SKM-1 (cell line): ENCODE measurements around the gene LYPD6.

Experiments used
- DNase-seq: peaks from one replicate; lab custom pipeline; 2025; ENCODE audit not compliant: unreplicated experiment; lab: John Stamatoyannopoulos, UW

The LYPD6 gene

GRCh38 chr2:149346272-149346671, 15.9 kb downstream of the LYPD6 start:
- DNase-seq, result no peak

GRCh38 chr2:149348291-149348690, 17.9 kb downstream of the LYPD6 start:
- no peak for DNase-seq

DNA sequence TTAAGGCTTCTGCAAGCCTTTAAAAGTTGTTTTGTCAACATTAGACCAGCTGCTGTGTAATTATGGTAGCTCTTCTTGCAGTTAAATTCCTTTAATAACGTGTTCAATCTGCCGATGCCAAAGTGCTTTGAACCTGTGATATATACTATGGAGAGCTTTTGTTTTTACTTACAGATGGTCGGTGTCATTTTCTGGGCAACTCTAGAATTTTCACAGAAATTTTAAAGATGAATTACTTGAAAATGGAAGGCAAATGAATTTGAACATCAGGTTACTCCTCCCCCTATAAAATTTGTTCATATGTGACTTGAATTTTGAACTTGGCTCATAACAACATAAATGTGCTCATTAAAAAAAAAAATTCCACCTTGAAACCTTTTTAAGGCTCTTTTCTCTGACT, 23.0 kb downstream of the LYPD6 start:
- DNase-seq, result no peak

DNA sequence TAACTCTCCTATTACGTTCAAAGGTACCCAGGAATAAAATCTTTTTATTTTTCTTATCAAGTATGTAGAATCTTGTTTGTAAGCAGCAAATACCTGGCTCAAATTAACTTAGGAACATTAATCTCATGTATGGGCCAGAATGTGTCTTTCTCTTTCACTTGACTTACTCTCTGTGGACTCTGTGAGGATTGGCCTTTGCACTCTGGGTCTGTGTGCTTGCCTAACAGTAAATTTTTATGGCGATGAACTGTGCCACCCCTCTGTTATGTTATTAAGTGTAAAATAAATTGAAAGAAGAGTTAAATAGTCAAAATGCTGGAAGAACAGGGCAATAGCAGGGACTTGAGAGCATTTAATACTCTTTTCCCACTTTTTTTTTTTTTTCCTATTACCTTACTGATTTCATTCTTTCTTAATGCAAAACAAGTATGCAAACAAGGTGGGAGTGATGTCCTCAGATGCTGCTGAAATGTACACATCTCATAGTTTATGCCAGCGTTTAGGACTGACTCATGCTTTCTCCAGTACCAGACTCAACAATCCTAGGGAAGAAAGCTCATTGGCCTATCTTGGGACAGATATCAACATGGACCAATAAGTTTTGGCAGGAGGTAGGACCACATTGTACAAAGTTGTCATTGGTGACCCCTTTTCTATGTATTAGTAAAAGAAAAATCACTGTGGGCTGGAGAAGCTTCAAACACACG, 25.5 kb downstream of the LYPD6 start:
- no peak for DNase-seq

GRCh38 chr2:149357058-149357457, 26.7 kb downstream of the LYPD6 start:
- DNase-seq, result no peak

- no peak for DNase-seq
Observed at GRCh38 chr2:149360106-149360505, 29.7 kb downstream of the LYPD6 start.

- DNase-seq, result no peak
Observed at GRCh38 chr2:149363958-149364357, 33.6 kb downstream of the LYPD6 start.

DNA sequence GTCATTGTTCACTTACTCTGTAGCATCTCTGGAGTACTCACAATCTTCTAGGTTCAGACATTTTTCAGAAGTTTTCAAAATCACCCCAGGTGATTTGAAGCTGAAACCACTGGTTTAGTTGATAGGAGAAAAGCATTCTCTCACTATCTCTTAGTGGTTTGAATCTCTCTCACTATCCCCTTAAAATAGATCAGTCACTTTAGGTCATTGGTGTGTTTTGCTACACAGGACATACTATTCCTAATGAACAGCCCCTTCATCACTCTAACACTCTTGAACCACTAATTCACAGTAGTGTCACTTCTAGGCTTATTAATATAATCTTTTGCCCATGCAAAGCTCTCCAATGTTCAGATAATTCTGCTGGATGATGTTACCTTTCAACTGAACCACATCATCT, 34.5 kb downstream of the LYPD6 start:
- no peak for DNase-seq

DNA sequence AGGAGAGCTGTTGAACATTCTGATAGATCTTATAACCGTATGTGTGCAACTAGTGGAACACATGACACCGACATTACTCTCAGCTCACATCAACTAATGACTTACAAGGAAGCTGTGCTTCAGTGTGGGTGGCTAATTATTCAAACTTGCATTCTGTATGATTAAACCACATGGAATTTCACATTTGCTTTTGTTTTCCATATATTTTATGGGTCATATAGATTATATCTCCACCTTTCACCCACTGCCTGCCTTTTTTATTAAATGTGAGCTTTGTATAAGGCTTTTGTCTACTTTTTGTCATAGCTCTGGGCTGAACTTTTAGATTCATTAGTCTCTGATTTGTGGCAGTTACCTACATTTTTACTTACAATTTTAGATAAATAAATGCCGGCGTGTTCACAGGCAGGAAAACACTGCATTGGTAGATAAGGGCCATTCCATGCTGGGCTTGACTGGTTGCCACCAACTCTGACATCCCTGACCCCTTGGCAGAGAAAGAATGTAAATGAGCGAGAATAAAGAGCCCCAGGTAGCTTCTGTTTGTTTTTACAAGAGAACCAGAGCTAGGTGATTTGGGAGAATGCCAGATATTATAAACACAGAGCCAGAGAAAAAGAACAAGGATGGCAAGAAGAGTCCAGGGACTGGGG, 35.7 kb downstream of the LYPD6 start:
- DNase-seq, result no peak

DNA sequence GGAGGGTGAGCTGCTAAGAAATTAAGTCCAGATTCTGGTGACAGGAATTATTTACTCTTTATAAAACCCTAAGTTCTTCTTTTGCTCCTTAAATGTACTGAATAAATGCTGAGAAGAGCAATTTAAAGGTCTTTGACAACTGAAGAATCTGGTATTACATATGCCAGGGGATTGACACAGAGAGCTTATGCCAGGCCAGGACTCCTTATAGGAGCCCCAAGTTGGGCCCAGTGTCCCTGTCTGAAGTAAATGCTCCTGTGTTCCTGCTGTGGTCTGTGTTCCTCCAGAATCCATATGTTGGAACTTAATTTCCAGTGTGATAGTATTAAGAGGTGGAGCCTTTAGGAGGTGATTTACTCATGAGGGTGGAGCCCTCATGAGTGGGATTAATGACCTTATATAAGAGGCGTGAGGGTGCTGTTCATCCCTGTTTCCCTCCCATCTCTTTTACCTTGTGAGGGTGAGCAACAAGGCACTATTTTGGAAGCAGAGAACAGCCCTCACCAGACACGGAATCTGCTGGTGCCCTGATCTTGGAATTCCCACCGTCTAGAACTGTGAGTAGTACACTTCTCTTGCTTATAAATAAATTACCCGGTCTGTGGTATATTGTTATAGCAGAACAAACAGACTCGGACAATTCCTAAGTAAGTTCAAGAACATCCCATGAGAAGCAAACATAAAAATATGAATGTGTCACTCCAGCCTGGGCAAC, 39.8 kb downstream of the LYPD6 start:
- DNase-seq, result no peak

DNA sequence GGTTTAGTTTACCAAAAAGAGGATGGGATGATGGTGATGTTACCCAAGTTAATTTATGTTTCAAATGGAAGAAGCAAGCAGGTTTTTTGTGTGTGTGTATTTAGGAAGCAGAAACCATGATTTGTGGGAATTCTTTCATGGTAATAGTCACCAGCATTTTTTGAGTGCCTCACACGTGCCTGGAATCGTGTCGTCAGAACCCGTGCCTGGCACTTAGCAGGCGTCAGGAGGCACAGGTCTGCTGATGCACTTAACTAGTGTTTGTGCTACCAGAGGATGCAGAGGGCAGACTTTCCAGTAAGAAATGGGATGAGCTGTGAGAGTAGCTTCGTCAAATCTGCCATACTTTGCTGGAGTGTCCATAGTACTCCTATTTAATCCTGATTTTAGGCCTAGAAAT, 41.1 kb downstream of the LYPD6 start:
- DNase-seq, result no peak

DNA sequence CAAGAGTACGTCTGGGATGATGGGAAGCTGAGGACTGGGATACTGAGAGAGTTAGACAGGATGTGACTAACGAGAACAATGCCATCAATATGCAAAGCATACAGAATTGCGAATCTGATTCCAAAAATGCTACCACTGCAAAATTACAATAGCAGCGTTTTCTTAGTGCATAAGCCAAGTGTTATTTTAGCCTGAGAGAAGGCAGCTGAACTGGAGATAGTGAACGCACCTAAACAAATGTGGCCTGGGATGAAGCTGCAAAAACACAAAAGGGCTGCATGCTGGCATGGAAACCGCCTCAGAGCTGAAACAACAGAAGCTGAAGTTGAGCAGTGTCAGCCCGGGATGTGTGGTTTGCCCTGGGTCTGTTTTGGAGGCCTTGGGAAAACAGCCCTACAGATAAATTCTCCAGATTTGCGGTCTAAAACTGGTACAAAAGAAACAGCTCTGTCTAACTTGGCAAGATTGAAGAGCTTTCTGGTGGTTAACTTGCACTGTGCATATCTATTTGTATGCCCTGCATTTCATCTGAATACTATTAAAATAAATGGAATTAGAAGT, 45.5 kb downstream of the LYPD6 start:
- no peak for DNase-seq

GRCh38 chr2:149380205-149380604, 49.8 kb downstream of the LYPD6 start:
- DNase-seq, result no peak

DNA sequence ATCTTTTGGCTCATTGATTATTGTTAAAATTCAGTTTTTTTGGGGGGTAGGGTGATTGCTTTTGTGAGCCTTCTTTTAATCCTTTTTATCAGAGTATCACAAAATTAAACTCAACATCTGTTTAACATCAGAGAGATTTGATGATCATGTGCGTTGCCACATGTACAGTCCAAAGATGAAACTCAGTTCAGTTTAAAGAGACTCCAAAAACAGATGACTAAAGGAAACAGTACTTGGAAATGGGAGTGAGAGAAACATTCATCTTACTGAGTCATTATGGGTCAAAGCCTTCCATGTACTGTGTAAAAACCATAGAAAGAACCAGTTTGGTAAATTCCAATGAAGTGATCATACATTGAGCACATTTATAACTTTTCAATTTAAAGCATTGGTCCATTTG, 53.0 kb downstream of the LYPD6 start:
- no peak for DNase-seq

DNA sequence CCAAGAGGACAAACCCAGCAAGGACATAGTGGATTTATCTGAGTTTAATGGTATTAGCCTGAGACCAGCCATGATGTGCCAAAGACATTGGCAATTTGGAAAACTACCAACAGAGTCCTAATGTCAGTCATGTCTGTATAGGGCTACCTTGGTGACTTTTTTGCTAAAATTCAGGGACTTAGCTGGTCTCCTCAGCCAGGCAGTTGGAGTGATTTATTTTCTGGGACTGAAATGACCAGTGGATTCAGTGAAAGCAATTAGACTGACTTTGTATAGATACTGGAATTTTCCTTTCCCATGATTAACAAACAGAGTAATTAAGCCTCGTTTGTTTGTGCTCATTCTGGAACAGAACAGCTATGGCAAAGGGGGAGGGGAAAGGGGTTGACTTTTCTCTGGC, 55.0 kb downstream of the LYPD6 start:
- no peak for DNase-seq

GRCh38 chr2:149387411-149387810, 57.0 kb downstream of the LYPD6 start:
- DNase-seq, result no peak

- DNase-seq, result no peak
Observed at GRCh38 chr2:149388120-149388816, 57.9 kb downstream of the LYPD6 start.

DNA sequence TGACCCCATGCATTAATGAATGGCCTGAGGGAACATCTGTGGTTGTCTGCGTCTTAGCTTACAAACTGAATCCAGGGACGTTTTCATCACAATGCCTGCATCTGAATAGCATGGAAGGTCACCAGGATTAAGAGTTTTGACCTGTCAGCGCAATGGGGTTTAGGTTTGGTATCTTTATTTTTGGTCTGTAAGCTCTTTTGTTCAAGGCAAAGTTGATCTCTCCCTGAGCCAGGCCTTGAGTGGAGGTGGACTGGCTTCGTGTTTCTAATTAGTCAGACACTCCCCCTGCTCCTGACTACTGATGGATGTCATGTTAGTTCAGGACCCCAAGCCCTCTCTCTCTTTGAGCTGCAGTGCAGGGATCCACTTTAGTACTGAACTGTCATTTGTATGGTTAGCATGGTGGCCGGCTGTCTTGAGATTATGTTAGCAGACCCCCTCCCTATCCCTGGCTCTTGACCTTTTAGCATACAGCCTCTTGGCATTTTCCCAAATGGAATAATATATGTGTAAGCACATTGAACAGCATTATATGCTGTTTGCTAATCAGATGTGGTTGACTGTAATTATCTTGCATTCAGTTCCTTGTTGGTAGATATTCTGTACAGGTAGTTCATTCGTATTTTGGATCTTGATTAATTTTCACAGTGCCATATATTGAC, 59.2 kb downstream of the LYPD6 start:
- DNase-seq, result no peak

- DNase-seq, result no peak
Observed at GRCh38 chr2:149393614-149394013, 63.2 kb downstream of the LYPD6 start.

DNA sequence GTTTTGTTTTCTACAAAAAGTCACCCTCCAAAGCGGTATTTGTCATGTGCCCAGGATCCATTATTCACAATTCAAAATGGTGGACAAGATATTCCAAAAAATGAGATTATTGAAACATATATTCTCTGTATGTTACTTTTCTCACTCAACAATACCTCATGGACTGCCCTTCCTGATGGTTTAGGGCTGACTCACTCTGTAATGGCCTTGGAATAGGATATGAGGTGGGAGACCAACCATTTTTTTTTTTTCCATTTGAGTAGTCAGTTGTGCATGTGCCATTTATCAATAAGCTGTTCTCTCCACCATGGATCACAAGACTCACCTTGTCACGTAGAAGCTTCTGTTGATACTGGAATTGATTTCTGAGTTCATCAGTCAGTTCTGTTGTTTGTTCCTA, 64.5 kb downstream of the LYPD6 start:
- DNase-seq, result no peak
